GM12891 (cell line): Measurements from ENCODE around the gene PHF8.

Experiments
- POLR2AphosphoS5 ChIP-seq: IDR thresholded peaks from 2 replicates; pipeline ENCODE4 v1.6.1; 2011; ENCODE audit warnings: low read depth, low read length, control low read depth
- SPI1 ChIP-seq: IDR thresholded peaks from 2 replicates; pipeline ENCODE4 v1.6.1; 2011; ENCODE audit warnings: low read depth, low read length, control low read depth

GRCh38 chrX:54090880-54091279, 46.6 kb upstream of the PHF8 start:
- TF ChIP-seq POLR2AphosphoS5, result no peak
- TF ChIP-seq SPI1, result no peak
